Endothelial cell of umbilical vein (primary cell): ENCODE results near the gene RIMS4. TPM values are rescaled to one million over a fixed set of nuclear protein-coding genes. Genes with fewer than 3 reads are reported as not detected.

Source experiments
- BruUV-seq: library from RNA; stranded (reverse); fragments of 400-500 nt; replicated peaks from 2 replicates; lab custom pipeline; 2021; lab: Mats Ljungman, UMichigan
- CTCF ChIA-PET: fragments of 300-600, 350-600 bp; sonication (Branson Sonifier 250); formaldehyde crosslinking; loops from one replicate; lab custom pipeline; 2021; ENCODE audit warnings: antibody characterized with exemption, inconsistent platforms; lab: Charles Lee
- POLR2A ChIA-PET: fragments of 300-600, 350-600 bp; sonication (Branson Sonifier 250); formaldehyde crosslinking; loops from one replicate; lab custom pipeline; 2021; ENCODE audit warnings: antibody characterized with exemption, inconsistent platforms; lab: Charles Lee
- DNase-seq: peaks from one replicate; pipeline ENCODE4 v3.0.0-alpha.2; 2011; ENCODE audit warnings: low read depth, low spot score
- FAIRE-seq: peaks from 2 replicates; lab custom pipeline; 2011; peaks lifted over from hg19 to GRCh38; lab: Jason Lieb, UNC
- H2AFZ ChIP-seq: 2 replicates; pipeline ENCODE4 v1.6.0; 2012; ENCODE audit warnings: low read depth, low read length, control low read depth, inconsistent platforms
- H3K27ac ChIP-seq: 2 replicates; pipeline ENCODE4 v1.5.1; 2011; ENCODE audit warnings: low read depth, mild to moderate bottlenecking, control low read depth, low read length, moderate library complexity; ENCODE audit not compliant: insufficient read depth
- H3K27me3 ChIP-seq, 2 experiments: 2 replicates each; pipeline versions ENCODE4 v1.6.0 to v1.6.1; 2011; ENCODE audit warnings: low read length in 2 of 2, mixed read lengths in 1 of 2; ENCODE audit not compliant: control insufficient read depth in 2 of 2, insufficient read depth in 2 of 2
- H3K36me3 ChIP-seq, 2 experiments: 2 replicates in 1 of 2; 3 replicates in 1 of 2; pipeline ENCODE4 v1.5.1; 2011; ENCODE audit warnings: low read length in 2 of 2, mild to moderate bottlenecking in 1 of 2, moderate library complexity in 1 of 2; ENCODE audit not compliant: control insufficient read depth in 2 of 2, insufficient read depth in 2 of 2; ENCODE audit errors: extremely low read depth in 1 of 2
- H3K4me1 ChIP-seq: 3 replicates; pipeline ENCODE4 v1.5.1; 2011; ENCODE audit warnings: mild to moderate bottlenecking, low read length; ENCODE audit not compliant: control insufficient read depth, insufficient read depth; ENCODE audit errors: extremely low read depth
- H3K4me2 ChIP-seq: 2 replicates; pipeline ENCODE4 v1.6.1; 2011; ENCODE audit warnings: low read length, control low read depth, mixed read lengths; ENCODE audit not compliant: insufficient read depth
- H3K4me3 ChIP-seq, 3 experiments: fragments of 200-600 bp in 1 of 3; sonication (generic), shearing (Covaris generic) in 1 of 3; replicated peaks in 1 of 3; 2 replicates each; pipeline ENCODE4 v1.5.1; 2011 to 2016; ENCODE audit warnings: control low read depth in 3 of 3, low read length in 3 of 3, mild to moderate bottlenecking in 2 of 3, inconsistent platforms in 1 of 3, low read depth in 1 of 3, moderate library complexity in 1 of 3; ENCODE audit not compliant: insufficient read depth in 1 of 3
- H3K79me2 ChIP-seq: 2 replicates; pipeline ENCODE4 v1.6.0; 2012; ENCODE audit warnings: low read length, inconsistent platforms; ENCODE audit not compliant: control insufficient read depth, insufficient read depth
- H3K9ac ChIP-seq: replicated peaks from 2 replicates; pipeline ENCODE3; 2011; ENCODE audit warnings: low read length, control low read depth; ENCODE audit not compliant: insufficient read depth; ENCODE audit errors: extremely low read depth
- H3K9me1 ChIP-seq: replicated peaks from 3 replicates; pipeline ENCODE4 v1.6.0; 2011; ENCODE audit warnings: mild to moderate bottlenecking, low read length; ENCODE audit not compliant: control insufficient read depth, insufficient read depth; ENCODE audit errors: extremely low read depth
- H3K9me3 ChIP-seq: replicated peaks from 2 replicates; pipeline ENCODE4 v1.5.1; 2012; ENCODE audit warnings: low read length, inconsistent platforms; ENCODE audit not compliant: control insufficient read depth, insufficient read depth
- H4K20me1 ChIP-seq: replicated peaks from 2 replicates; pipeline ENCODE3; 2011; ENCODE audit warnings: mild to moderate bottlenecking, low read length; ENCODE audit not compliant: control insufficient read depth, insufficient read depth; ENCODE audit errors: extremely low read depth
- EZH2 ChIP-seq: IDR thresholded peaks from 2 replicates; pipeline ENCODE4 v1.6.1; 2012; ENCODE audit warnings: borderline replicate concordance, low read depth, mild to moderate bottlenecking, moderate library complexity, low read length, inconsistent platforms; ENCODE audit not compliant: severe bottlenecking
- FOS ChIP-seq: IDR thresholded peaks from 2 replicates; pipeline ENCODE4 v1.6.1; 2011; ENCODE audit warnings: mild to moderate bottlenecking, low read length, moderate library complexity, borderline replicate concordance; ENCODE audit not compliant: insufficient read depth
- GATA2 ChIP-seq: IDR thresholded peaks from 2 replicates; pipeline ENCODE4 v1.7.0; 2011; ENCODE audit warnings: low read depth, mild to moderate bottlenecking, moderate library complexity, mixed read lengths, low read length; ENCODE audit not compliant: insufficient read length, insufficient read depth
- JUN ChIP-seq: IDR thresholded peaks from 2 replicates; pipeline ENCODE4 v1.6.1; 2011; ENCODE audit warnings: borderline replicate concordance, low read depth; ENCODE audit not compliant: insufficient read length, insufficient read depth
- MAX ChIP-seq: IDR thresholded peaks from 2 replicates; pipeline ENCODE4 v1.6.1; 2011; ENCODE audit not compliant: insufficient read depth, insufficient read length
- MYC ChIP-seq: IDR thresholded peaks from one replicate; pipeline ENCODE4 v1.6.1; 2011; ENCODE audit warnings: mild to moderate bottlenecking, low read depth, low read length
- POLR2A ChIP-seq: IDR thresholded peaks from 2 replicates; pipeline ENCODE4 v1.6.1; 2012; ENCODE audit warnings: low read depth, mild to moderate bottlenecking, control low read depth, low read length
- POLR2AphosphoS5 ChIP-seq: IDR thresholded peaks from 2 replicates; pipeline ENCODE4 v1.6.1; 2012; ENCODE audit warnings: low read depth, mild to moderate bottlenecking, control low read depth, low read length, moderate library complexity; ENCODE audit not compliant: insufficient read depth
- dilution Hi-C: fragments of 300-500 bp; cut with MboI; formaldehyde crosslinking; loops from one replicate; pipeline ENCODE4 v1.15.0; 2019; ENCODE audit warnings: low sequenced_read_pairs; ENCODE audit not compliant: extremely low pct_ligation_motif_present
- intact Hi-C: fragments of 100-400 bp; cut with micrococcal nuclease; formaldehyde crosslinking; loops from one replicate; pipeline ENCODE4 v1.10.0; 2022
- polyA plus RNA-seq, 4 experiments: library from polyadenylated mRNA; depleted of rRNA in 3 of 4; stranded (reverse) in 3 of 4; unstranded in 1 of 4; fragments of >200 nt; gene quantifications; 2 replicates each; pipeline versions ENCODE4 v1.2.1 to v1.2.3, GENCODE V29; 2011 to 2012; ENCODE audit warnings: missing spikeins in 1 of 4
- total RNA-seq: library from RNA; stranded (reverse); gene quantifications from 2 replicates; pipeline ENCODE4 v1.2.3, GENCODE V29; 2021
- TF ChIP-seq, protein P1 (sequence below), 2 donors: IDR thresholded peaks; 1 replicate in 1 of 2; 2 replicates in 1 of 2; pipeline ENCODE4 v1.5.1; 2011; ENCODE audit warnings: low read length in 2 of 2, mild to moderate bottlenecking in 2 of 2, moderate library complexity in 2 of 2, control low read depth in 1 of 2, inconsistent platforms in 1 of 2, low read depth in 1 of 2; ENCODE audit not compliant: insufficient read depth in 1 of 2; ENCODE audit errors: extremely low read depth in 1 of 2

The RIMS4 gene
- total and polyA plus RNA-seq, 2 donors (not counting 3 experiments of a cell fraction or from before 2014, with no cell fraction given), result not detected

GRCh38 chr20:44769481-44769863 is 40.9 kb downstream of the RIMS4 start:
- H4K20me1 ChIP-seq, result no peaks in the 10 kb centered on the region
- no peak overlapping the region for H3K9ac ChIP-seq
- no peaks in the 10 kb centered on the region for H3K79me2 ChIP-seq
- H3K27ac ChIP-seq, result no peak overlapping the region
- FAIRE-seq (no peak), DNase-seq (no peak)
- POLR2A ChIA-PET, result no interaction called here
- H3K4me2 ChIP-seq, result no peak overlapping the region
- H3K9me1 ChIP-seq, result no peaks in the 10 kb centered on the region
- no peak overlapping the region for H2AFZ ChIP-seq
- no peaks in the 10 kb centered on the region for H3K4me1 ChIP-seq
- H3K36me3 ChIP-seq, result no peaks in the 10 kb centered on the region
- CTCF ChIA-PET, result no interaction called here
- TF ChIP-seq FOS (no peak), MAX (no peak), JUN (no peak), GATA2 (no peak), POLR2AphosphoS5 (no peak), EZH2 (no peak), POLR2A (no peak), MYC (no peak)
- TF ChIP-seq, protein P1, sequence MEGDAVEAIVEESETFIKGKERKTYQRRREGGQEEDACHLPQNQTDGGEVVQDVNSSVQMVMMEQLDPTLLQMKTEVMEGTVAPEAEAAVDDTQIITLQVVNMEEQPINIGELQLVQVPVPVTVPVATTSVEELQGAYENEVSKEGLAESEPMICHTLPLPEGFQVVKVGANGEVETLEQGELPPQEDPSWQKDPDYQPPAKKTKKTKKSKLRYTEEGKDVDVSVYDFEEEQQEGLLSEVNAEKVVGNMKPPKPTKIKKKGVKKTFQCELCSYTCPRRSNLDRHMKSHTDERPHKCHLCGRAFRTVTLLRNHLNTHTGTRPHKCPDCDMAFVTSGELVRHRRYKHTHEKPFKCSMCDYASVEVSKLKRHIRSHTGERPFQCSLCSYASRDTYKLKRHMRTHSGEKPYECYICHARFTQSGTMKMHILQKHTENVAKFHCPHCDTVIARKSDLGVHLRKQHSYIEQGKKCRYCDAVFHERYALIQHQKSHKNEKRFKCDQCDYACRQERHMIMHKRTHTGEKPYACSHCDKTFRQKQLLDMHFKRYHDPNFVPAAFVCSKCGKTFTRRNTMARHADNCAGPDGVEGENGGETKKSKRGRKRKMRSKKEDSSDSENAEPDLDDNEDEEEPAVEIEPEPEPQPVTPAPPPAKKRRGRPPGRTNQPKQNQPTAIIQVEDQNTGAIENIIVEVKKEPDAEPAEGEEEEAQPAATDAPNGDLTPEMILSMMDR (IDR thresholded peaks at IDR 0.05; ENCODE audit: extremely low read depth in 1 of 2, insufficient read depth in 1 of 2, low read depth in 1 of 2, low read length in 2 of 2), result no peak
- no peaks in the 10 kb centered on the region for H3K27me3 ChIP-seq
- BruUV-seq, result no TSS peak
- intact Hi-C loops, result no loop called here
- H3K9me3 ChIP-seq, result no peaks in the 10 kb centered on the region
- dilution Hi-C loops, result no loop called here
- H3K4me3 ChIP-seq, result no peak overlapping the region
